ENCODE results near the gene CXCL3.
A peak's percentile ranks its signal among the peaks of the same experiment; 100 is the strongest.
"Not testable (repeated sequence)": the region's sequence is repeated elsewhere in the genome, so short reads cannot be mapped to it uniquely, and the experiment has no call there.

The CXCL3 gene

DNA sequence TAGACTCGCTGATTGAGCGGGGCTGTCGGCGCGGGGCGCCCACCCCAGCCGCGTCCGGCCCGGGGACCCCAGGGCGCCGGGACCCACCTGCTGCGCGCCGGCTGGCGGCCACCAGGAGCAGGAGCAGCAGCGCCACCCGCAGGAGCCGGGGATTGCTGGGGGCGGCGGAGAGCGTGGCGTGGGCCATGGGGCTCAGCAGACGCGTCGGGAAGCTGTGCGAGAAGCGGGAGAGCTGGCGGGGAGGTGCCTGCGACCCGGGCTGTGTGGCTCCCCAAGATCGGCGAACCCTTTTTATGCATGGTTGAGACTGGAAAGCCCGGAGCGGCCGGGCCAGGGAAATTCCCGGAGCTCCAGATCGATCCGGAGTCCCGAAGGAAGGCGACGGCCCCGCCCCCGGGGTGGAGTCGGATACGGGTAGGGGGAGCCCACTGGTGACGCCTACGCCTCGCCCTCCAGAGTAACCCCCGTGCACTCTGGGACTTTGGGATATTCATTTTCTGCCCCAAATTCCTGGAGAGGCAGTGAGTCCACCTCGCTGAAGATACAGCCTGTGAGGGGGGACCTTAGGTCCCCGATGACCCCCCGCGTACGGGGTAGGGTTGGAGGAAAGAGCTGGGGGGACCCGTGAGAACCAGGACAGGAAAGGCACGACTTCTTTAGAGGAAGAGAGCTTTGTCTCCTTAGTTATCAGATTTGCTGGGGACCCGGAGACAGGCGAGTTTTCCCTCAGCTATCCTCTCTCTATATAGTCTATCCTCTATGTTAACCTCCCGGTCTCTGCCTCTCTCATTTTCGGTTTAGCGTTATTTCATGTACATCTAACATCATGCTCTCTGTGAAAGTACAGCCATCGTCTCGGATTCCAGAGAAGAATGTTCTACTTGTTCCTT lies at the start of gene CXCL3:
Gene CXCL3 (minus strand): TSS at position 265 of the 890 bp plus-strand sequence. CDS start 78 bp downstream, at position 187.
- DNase-seq = peak in 1 of 2 donors; percentile 17

DNA sequence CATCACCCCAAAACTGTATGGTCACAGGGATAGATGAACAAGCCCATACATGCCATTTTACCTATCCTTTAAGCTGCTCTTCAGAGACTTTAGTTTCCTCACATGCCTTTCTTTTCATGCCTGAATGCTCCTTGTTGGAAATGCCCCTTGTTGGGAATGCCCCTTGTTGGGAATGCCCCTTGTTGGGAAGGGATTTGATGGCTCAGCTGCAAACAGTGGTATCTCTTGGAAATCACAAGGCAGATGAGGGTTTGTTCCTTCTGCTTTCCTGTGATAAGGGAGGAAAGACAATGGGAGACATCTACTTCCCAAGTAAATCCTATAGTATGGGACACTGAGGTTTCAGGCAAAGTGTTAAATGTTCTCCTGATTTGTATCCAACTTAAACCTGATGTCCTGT lies 49.0 kb upstream of the CXCL3 start:
- no peak for DNase-seq

DNA sequence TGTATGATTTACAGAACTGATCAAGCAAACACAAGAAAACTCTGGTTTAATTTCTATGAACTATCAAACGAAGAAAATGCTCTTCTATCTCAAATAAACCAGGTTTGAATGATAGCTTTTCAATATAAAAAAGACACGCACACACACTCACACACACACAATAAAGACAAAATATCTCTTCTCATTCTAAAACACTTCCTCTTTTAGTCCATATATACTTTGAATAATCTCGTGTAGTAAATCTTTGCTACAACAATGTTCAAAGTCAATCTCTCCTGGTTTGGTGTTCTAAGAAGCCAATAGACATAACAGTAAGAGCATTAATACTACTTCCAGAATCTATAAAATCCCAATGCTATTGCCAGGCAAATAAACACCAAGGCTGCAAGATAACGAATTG lies 47.2 kb upstream of the CXCL3 start:
- no peak for DNase-seq

DNA sequence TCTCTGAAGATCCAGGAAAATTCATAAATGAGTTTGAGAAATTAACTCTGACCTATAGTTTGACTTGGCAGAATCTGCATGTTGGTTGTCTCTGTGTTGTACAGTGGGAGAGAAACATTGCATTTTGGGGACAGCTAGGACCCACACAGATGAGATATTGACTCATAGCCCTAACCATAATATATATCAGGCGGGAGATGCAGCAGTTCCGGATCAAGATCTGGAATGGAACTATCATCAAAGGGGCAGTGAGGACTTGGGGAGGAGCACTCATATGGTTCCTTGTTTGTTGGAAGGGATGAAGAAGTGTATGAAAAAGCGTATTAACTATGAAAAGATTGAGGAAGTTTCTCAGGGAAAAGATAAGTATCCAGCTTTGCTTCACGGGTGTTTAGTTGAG lies 46.5 kb upstream of the CXCL3 start:
- no peak for DNase-seq

DNA sequence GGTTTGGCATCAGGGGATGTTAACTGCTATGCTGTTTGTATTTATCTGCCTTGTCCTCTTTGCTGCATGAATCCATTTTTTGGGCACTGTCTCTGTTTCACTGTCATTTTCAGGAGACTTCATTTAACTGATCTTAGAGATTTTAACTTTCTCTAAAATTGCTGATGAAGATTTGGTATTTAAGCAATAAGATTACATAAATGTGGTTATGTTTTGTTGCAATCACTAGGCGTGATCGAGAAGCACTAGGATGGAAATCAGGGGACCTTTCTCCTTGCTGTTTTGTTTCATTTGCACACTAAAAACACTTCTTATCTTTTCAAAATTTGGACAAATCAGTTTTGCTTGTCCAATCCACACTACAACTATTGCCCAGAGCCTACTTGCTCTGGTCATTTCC lies 45.1 kb upstream of the CXCL3 start:
- no peak for DNase-seq

DNA sequence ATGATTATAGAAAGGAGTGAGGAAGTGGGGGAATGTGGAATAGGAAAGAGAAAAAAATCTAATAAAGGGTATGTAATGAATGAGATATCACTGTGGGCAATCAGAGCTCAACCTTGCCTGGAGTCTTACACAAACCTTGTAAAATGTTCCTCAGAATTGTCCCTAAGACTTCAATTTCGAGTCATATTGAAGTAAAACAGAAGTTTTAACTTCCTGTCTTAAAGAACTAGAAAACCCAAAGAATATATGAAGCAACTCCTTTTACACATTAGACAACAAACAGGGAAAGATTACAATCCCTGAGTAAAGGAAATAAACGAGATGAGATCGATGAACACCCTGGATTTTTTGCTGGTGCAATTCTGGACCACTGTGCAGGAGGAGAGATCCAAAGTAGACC lies 42.5 kb upstream of the CXCL3 start:
- no peak for DNase-seq

DNA sequence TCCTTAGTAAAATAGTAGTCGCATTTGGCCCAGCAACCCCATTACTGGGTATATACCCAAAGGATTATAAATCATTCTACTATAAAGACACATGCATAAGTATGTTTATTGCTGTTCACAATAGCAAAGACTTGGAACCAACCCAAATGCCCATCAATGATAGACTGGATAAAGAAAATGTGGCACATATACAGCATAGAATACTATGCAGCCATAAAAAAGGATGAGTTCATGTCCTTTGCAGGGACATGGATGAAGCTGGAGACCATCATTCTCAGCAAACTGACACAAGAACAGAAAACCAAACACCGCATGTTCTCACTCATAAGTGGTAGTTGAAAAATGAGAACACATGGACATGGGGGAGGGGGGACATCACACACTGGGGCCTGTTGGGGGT lies 41.9 kb upstream of the CXCL3 start:
- not testable (repeated sequence) for DNase-seq

DNA sequence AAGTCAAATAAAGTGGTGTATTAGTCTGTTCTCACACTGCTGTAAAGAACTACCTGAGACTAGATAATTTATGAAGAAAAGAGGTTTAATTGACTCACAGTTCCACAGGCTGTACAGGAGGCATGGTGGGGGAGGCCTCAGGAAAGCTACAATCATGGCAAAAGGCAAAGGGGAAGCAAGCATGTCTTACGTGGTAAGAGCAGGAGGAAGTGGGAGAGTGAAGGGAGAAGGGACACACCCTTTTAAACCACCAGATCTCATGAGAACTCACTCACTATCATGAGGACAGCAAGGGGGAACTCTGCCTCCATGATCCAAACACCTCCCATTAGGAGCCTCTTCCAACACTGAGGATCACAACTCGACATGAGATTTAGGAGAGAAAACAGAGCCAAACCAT lies 40.5 kb upstream of the CXCL3 start:
- DNase-seq = not testable (repeated sequence)

DNA sequence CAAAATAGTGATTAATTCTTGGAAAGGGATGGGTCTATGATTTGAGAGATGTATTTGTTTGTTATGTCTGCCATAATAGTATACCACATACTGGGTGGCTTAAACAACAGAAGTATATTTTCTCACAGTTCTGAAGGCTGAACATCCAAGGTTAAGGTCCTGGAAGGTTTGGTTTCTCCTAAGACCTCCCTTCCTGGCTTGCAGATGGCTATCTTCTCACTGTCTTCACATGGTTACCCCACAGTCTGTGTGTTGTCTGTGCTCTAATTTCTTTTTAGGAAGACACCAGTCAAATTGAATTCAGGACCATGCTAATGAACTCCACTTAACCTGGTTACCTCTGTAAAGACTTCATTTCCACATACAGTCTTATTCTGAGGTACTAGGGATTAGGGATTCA lies 34.9 kb upstream of the CXCL3 start:
- DNase-seq = no peak

DNA sequence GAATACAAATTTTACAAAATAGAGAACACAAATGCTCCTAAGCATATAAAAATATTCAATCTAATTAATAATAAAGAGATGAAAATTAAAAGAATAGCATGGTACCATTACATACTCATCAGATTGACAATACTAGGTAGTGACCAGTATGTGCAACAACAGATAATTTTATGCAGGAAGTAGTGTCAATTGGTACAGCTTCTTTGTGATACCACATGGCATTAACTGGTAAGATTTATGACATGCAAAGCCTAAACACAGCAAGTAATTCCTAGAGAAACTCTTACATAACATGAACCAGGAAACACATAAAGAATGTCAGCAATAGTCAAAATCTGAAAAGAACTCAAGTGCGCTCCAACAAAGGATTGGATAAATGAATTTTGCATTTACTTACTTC lies 34.2 kb upstream of the CXCL3 start:
- no peak for DNase-seq

DNA sequence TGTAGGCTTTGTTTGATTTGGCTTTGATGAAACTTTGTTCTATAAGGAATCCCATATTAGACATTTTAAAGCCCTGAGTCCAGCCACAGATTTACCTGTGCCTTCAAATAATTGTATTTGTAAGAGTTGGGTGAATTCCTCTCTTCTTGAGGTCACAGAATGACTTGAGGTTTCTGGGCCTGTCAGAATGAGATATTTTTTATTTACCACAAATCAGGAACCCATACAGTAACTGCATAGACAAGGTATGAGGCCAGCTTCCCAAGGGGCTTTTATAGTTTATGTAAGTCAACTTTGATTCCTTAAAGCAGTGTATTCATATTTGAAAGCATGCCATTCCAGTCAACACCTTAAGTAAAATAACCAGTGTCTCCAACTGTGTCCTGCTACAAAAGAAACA lies 29.1 kb upstream of the CXCL3 start:
- DNase-seq = no peak

DNA sequence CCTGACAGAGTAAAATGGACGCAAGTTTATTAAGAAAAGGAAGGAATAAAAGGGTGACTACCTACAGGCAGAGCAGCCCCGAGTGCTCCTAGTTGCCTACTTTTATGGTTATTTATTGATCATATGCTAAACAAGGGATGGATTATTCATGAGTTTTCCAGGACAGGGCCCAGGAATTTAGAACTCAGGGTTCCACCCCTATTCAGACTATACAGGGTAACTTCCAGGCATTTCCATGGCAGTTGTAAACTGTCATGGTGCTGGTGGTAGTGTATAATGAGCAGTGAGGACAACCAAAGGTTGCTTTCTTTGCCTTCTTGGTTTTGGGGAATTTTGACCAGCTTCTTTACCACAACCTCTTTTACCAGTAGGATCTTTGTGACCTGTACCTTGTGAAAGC lies 27.7 kb upstream of the CXCL3 start:
- DNase-seq = no peak

DNA sequence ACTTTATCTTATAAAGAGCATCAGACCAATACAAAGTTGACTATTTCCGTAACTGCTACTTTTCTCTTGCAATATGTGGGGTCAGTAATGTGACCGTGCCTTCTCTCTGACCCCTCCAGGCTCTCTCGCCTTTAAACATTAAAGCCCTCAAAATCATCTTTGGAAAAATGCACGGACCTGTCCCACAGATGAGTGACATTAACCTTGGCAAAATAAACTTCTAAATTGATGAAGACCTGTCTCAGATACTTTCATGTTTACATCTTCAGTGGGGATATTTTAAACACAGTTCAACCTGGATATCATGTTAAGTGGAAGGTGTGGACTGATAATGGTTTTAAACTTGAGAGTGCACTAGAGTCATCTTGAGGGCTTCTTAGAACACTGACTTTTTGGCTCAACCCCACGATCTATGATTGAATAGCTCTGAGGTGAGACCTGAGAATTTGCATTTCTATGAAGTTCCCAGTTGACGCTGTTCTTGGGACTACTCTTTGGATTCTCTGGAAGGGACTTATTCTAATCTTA lies 26.7 kb upstream of the CXCL3 start:
- DNase-seq = no peak

DNA sequence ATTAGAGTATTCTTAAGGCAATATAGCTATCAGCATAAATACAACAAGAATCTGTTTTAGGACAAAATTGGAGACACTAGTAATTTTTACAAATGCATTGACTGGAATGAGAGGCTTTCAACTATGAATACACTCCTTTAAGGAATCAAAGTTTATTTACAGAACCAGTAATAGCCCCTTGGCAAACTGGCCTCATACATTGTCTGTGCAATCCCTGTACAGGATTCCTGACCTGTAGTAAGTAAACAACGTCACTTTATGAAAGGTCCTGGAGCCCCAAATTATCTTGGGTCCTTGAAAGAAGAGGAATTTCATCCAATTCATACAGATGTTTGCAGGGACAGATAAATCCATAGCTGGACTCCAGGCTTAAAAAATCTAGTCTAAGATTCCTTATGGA lies 25.4 kb upstream of the CXCL3 start:
- no peak for DNase-seq

DNA sequence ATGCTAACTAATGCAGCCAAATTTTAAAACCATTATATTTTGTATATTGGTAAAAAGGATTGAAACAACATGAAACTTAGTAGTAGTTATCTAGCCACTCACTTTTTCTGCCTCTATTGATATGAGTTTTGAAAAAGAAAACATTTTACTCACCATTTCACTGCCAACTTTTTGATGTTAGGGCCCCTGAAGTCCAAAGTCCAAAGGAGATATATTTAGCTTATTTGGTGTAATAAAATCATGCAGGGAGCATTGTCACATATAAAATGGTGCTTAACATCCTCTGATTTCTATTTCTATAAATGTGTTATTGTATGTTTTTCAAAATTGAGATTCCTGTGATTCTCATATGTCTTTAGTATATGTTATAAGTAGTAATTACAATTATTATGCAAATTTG lies 24.5 kb upstream of the CXCL3 start:
- DNase-seq = no peak

DNA sequence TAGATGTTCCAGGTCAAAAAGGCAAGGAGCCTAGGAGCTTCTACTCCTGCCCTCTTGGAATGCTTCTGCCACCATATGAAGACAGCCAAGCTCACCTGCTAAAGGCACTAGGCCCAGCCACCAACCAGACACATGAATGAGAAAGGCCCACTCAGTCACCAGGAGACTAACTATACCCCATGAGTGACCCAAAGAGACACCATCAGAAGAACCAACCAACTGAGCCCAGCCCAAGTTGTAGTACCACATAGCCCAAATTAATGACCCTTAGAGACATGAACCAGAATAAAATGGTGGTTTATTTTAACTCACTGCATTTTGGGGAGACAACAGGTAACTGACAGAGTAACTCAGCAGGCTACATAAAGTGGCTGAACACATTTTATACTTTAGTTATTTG lies 22.9 kb upstream of the CXCL3 start:
- no peak for DNase-seq

DNA sequence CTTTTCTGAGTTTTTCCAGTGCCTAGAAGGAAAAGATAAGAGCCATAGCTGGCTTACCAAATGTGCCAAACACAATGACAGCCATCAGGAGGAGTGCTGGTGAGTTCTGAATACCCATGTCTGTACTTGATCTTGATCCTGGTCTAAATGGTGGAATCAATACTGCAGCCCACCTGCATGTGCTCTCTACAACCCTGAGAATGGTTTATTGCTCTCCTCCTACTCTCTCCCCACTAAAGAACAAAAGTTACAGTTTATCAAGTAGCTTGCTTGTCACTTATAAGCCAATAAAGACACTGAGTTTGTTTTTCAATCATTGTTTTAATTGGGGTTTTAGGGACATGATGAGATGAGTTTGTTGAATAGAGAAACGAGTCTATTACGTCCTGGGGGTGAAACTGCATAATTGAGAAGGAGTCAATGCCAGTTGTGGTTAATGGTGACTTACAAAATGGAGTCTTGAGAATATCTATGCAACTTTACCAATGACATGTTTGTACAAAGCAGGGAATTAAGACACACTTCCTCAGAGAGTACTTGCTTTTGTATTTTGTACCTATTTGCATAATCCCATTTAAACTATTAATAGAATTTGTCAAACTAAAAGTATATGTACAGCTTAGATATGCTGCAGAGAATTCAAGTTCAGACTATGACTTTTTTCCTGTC lies 20.8 kb upstream of the CXCL3 start:
- DNase-seq = no peak

DNA sequence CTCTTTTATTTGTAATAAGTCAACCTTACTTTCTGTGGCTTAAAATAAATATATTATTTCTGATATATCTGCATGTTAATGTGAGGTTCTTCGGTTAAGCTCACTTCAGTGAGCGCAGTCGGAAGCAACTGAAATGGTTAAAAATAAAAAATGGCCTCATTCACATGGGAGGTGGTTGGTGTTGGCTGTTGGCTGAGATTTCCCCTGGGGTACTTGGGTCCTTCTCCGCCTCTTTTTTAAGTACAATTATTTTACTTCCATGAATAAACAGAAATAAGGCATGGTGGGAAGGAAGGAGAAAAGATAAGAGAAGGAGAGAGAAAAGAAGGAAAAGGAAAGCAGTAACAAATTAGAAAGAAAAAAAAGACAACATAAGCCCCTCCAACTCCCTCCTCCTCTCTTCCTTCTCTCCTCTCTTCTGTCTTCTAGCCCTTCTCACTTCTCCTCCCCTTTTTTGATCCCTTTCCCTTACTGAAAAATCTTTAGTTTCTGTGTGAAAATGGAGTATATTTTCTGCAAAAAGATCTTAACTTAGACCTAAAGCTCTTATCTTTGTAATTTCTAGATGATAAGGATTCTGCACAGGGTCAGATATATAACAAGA lies 19.7 kb upstream of the CXCL3 start:
- DNase-seq = no peak

DNA sequence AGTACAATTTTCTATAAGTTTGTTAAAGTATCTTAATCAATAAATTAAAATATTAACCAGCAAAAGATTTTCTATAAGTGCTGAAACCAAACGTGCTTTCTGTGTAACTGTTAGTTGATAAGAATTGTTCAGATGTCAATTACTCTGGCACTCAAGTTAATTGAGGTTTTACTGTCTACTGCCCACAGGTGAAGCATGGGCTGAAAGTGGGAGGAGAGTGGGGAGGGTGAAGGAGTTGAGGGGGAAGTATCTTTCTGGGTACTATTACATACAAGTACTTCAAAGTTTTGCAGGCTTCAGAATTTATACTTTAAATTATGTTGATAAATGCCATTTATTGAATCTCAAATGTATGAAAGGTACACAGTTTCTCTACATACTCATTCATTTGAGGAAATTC lies 19.1 kb upstream of the CXCL3 start:
- DNase-seq = no peak

DNA sequence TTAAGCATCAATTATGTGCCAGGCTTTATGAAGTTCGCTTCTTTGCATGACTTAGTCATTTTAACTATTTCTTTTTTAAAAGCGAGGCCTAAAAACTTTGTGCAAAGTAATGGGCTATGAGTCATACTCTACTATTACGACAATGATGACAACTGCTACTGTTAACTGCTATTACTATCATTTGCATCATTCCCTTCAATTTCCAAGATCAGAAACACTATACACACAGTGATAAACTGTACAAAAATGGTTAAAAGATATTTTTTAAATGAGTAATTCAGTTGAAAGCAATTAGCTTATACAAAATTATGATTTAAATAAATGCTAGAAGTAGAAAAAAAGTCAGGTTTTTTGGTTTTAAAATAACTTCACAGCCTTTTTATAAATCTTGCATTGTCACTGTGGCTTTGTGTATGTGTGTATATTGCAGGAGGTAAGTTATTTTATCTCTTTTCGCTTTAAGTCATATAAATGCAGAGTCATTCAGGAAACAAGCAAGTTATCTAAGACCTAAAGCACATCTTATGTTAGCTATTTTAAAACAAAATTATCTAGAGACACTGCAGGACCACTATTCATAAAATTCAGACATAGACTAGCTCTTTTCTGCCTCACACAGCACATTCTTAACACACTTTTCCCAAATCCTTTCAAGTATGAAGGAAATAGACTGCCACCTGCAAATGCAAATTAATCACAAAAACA lies 18.5 kb upstream of the CXCL3 start:
- no peak for DNase-seq

DNA sequence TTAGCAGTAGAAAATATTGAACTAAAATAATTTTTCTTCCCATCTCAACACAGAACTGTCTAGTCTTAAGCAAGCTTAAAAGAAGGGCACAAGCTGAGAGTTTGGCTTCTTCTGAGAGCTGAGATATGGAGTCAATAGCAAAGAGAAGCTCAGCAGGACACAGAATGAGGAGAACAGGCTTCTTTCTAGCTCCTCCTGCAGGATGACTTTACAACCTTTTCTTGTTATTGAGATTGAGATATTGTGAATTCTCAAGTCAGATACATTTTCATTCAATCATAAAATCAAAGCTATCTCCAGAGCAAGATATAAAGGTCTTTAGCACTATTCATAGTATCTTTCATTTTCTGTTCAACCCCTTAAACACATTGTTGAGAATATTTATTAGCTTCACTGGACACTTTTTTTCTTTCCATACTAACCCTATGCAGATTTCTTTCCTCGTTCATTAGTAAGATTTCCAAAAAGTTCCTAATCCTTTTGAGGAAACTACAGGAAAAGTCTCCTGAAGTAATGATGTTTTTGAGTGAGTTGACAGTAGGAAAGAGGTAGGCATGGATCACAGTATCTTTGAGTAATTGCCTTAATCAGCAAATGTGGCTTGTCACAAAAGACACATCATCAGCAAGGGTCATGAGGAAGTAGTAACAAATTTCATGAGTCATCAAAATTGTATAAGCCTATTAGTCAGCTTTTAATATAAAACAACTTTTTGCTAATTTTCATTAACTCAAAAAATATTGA lies 17.8 kb upstream of the CXCL3 start:
- no peak for DNase-seq

DNA sequence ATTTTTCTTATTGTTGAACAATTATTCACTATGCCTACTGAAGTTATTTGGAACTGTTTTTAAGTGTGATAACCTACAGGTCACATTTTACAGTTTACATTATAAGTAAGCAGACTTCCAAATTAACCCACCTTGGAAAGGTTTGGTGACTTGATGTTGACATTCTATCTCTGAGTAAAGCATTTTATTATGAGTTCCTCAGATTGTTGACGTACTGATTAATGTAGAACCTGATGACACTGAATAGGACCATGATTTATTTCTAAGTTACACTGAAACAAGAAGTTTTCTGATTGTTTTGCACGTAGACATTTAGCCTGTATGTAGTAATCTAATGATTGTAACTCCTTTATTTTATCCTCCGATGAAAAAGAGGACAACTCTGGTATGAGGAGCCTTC lies 17.0 kb upstream of the CXCL3 start:
- DNase-seq = no peak

Data from stimulated activated CD4-positive, alpha-beta T cell treated with anti-CD3 and anti-CD28 coated beads, Interleukin-2, amount 100 ng/mL, for 24 hours (primary cell).